H9 (cell line): ENCODE measurements around the gene AKNAD1. TPM values are rescaled to one million over a fixed set of nuclear protein-coding genes. Genes with fewer than 3 reads are reported as not detected.
"Not testable (repeated sequence)": the region's sequence is repeated elsewhere in the genome, so short reads cannot be mapped to it uniquely, and the experiment has no call there.

Experiments
- DNase-seq: peaks from one replicate; pipeline ENCODE4 v3.0.0-alpha.2; 2017
- H2AFZ ChIP-seq: one replicate; pipeline ENCODE4 v1.6.1; 2013; ENCODE audit warnings: mild to moderate bottlenecking, low read length, control low read depth, moderate library complexity
- H2AK5ac ChIP-seq: 2 replicates; pipeline ENCODE4 v1.6.1; 2013; ENCODE audit warnings: low read length, control low read depth, mixed read lengths; ENCODE audit not compliant: insufficient read length
- H2BK120ac ChIP-seq: one replicate; pipeline ENCODE4 v1.6.1; 2013; ENCODE audit warnings: low read depth, mild to moderate bottlenecking, low read length, control low read depth, inconsistent platforms; ENCODE audit not compliant: poor library complexity, severe bottlenecking
- H2BK12ac ChIP-seq: 2 replicates; pipeline ENCODE4 v1.6.1; 2013; ENCODE audit warnings: low read length, control low read depth, mixed read lengths, low read depth; ENCODE audit not compliant: insufficient read length
- H2BK15ac ChIP-seq: 2 replicates; pipeline ENCODE4 v1.6.1; 2013; ENCODE audit warnings: low read depth, low read length, control low read depth
- H2BK20ac ChIP-seq: one replicate; pipeline ENCODE4 v1.6.1; 2013; ENCODE audit warnings: low read depth, mild to moderate bottlenecking, low read length, control low read depth, inconsistent platforms; ENCODE audit not compliant: poor library complexity, severe bottlenecking
- H2BK5ac ChIP-seq: 2 replicates; pipeline ENCODE4 v1.6.1; 2013; ENCODE audit warnings: low read length, control low read depth, mixed read lengths; ENCODE audit not compliant: insufficient read length
- H3K14ac ChIP-seq: 2 replicates; pipeline ENCODE4 v1.6.1; 2013; ENCODE audit warnings: low read length, control low read depth; ENCODE audit not compliant: insufficient read depth
- H3K18ac ChIP-seq: 2 replicates; pipeline ENCODE4 v1.6.1; 2013; ENCODE audit warnings: low read depth, mild to moderate bottlenecking, mixed read lengths, low read length, control low read depth; ENCODE audit not compliant: insufficient read length
- H3K23ac ChIP-seq: 2 replicates; pipeline ENCODE4 v1.6.1; 2013; ENCODE audit warnings: low read length, control low read depth, mixed read lengths, low read depth; ENCODE audit not compliant: insufficient read length
- H3K23me2 ChIP-seq: 2 replicates; pipeline ENCODE4 v1.6.1; 2013; ENCODE audit warnings: low read depth, mild to moderate bottlenecking, mixed read lengths, low read length, control low read depth; ENCODE audit not compliant: insufficient read length, poor library complexity, severe bottlenecking
- H3K27ac ChIP-seq: 2 replicates; pipeline ENCODE4 v1.5.1; 2013; ENCODE audit warnings: low read length, control low read depth, mixed read lengths, low read depth; ENCODE audit not compliant: insufficient read length
- H3K27me3 ChIP-seq: 2 replicates; pipeline ENCODE4 v1.6.1; 2013; ENCODE audit warnings: low read length, control low read depth, inconsistent platforms; ENCODE audit not compliant: insufficient read depth
- H3K4ac ChIP-seq: 2 replicates; pipeline ENCODE4 v1.6.1; 2013; ENCODE audit warnings: low read depth, mild to moderate bottlenecking, control low read depth, inconsistent platforms, low read length, moderate library complexity
- H3K4me1 ChIP-seq: 2 replicates; pipeline ENCODE4 v1.6.1; 2013; ENCODE audit warnings: low read length, control low read depth, inconsistent platforms; ENCODE audit not compliant: insufficient read depth
- H3K4me2 ChIP-seq: 2 replicates; pipeline ENCODE4 v1.6.1; 2013; ENCODE audit warnings: low read length, control low read depth, mixed read lengths; ENCODE audit not compliant: insufficient read length, insufficient read depth
- H3K56ac ChIP-seq: 2 replicates; pipeline ENCODE4 v1.6.1; 2013; ENCODE audit warnings: low read depth, mild to moderate bottlenecking, mixed read lengths, low read length, control low read depth; ENCODE audit not compliant: insufficient read length
- H3K79me1 ChIP-seq: 2 replicates; pipeline ENCODE4 v1.6.1; 2013; ENCODE audit warnings: low read depth, mild to moderate bottlenecking, moderate library complexity, low read length, control low read depth, inconsistent platforms; ENCODE audit not compliant: insufficient read depth, poor library complexity, severe bottlenecking
- H3K79me2 ChIP-seq: 2 replicates; pipeline ENCODE4 v1.6.1; 2013; ENCODE audit warnings: low read length, control low read depth, inconsistent platforms; ENCODE audit not compliant: insufficient read depth
- H3K9ac ChIP-seq: 2 replicates; pipeline ENCODE4 v1.6.1; 2013; ENCODE audit warnings: low read length, control low read depth, mixed read lengths; ENCODE audit not compliant: insufficient read length; ENCODE audit errors: extremely low read depth
- H3K9me3 ChIP-seq: one replicate; pipeline ENCODE4 v1.6.1; 2013; ENCODE audit warnings: low read depth, low read length, inconsistent platforms; ENCODE audit not compliant: control insufficient read depth
- H3T11ph ChIP-seq: one replicate; pipeline ENCODE4 v1.6.1; 2013; ENCODE audit warnings: mild to moderate bottlenecking, low read length, control low read depth, inconsistent platforms
- H4K20me1 ChIP-seq: one replicate; pipeline ENCODE4 v1.6.1; 2013; ENCODE audit not compliant: control insufficient read depth, insufficient read length, insufficient read depth
- H4K5ac ChIP-seq: 2 replicates; pipeline ENCODE4 v1.6.1; 2013; ENCODE audit warnings: low read depth, mild to moderate bottlenecking, mixed read lengths, low read length, control low read depth; ENCODE audit not compliant: insufficient read length
- H4K8ac ChIP-seq: replicated peaks from 2 replicates; pipeline ENCODE4 v1.6.1; 2013; ENCODE audit warnings: low read length, control low read depth, mixed read lengths, low read depth; ENCODE audit not compliant: insufficient read length
- H4K91ac ChIP-seq: 2 replicates; pipeline ENCODE4 v1.6.1; 2013; ENCODE audit warnings: low read depth, mild to moderate bottlenecking, moderate library complexity, mixed read lengths, low read length, control low read depth; ENCODE audit not compliant: insufficient read length
- H3K27ac Mint-ChIP-seq, 3 experiments: 2 replicates in 2 of 3; 3 replicates in 1 of 3; pipeline ENCODE4 v1.8.0; 2020 to 2021; ENCODE audit warnings: mixed read lengths in 3 of 3, mild to moderate bottlenecking in 1 of 3, moderate library complexity in 1 of 3
- H3K27me3 Mint-ChIP-seq: 2 replicates; pipeline ENCODE4 v1.8.0; 2021; ENCODE audit warnings: low read depth, mild to moderate bottlenecking, moderate library complexity, mixed read lengths
- H3K36me3 Mint-ChIP-seq, 3 experiments: 2 replicates in 2 of 3; 3 replicates in 1 of 3; pipeline ENCODE4 v1.8.0; 2020 to 2021; ENCODE audit warnings: low read depth in 3 of 3, mixed read lengths in 3 of 3; ENCODE audit not compliant: insufficient read depth in 1 of 3
- H3K4me1 Mint-ChIP-seq, 2 experiments: 2 replicates each; pipeline ENCODE4 v1.8.0; 2020; ENCODE audit warnings: mixed read lengths in 2 of 2
- H3K4me3 Mint-ChIP-seq, 2 experiments: 2 replicates in 1 of 2; 3 replicates in 1 of 2; pipeline ENCODE4 v1.8.0; 2020 to 2021; ENCODE audit warnings: mild to moderate bottlenecking in 2 of 2, mixed read lengths in 2 of 2, moderate library complexity in 1 of 2
- H3K9me3 Mint-ChIP-seq, 2 experiments: 2 replicates in 1 of 2; 3 replicates in 1 of 2; pipeline ENCODE4 v1.8.0; 2020; ENCODE audit warnings: mild to moderate bottlenecking in 2 of 2, mixed read lengths in 2 of 2, moderate library complexity in 1 of 2
- WGBS: extraction: QIAGEN DNeasy Blood & Tissue Kit; methylation state at CpG from one replicate; pipeline ENCODE4 v1.1.7; 2013; ENCODE audit warnings: missing lambda C conversion rate, low lambda C conversion rate, mixed read lengths; ENCODE audit not compliant: insufficient read length; ENCODE audit errors: extremely low coverage; 5-methylcytosine and 5-hydroxymethylcytosine counted together
- total RNA-seq: library from RNA; stranded (reverse); gene quantifications from 2 replicates; pipeline ENCODE4 v1.2.1, GENCODE V29; 2021
- TF ChIP-seq, protein P1 (sequence below): fragments of 200-600 bp; sonication (generic); conservative IDR thresholded peaks from 3 replicates; pipeline ENCODE4 v1.8.0; 2021; ENCODE audit warnings: antibody characterized with exemption, mild to moderate bottlenecking

The AKNAD1 gene
- total RNA-seq, 1 experiment from 2014 or later = not detected

DNA sequence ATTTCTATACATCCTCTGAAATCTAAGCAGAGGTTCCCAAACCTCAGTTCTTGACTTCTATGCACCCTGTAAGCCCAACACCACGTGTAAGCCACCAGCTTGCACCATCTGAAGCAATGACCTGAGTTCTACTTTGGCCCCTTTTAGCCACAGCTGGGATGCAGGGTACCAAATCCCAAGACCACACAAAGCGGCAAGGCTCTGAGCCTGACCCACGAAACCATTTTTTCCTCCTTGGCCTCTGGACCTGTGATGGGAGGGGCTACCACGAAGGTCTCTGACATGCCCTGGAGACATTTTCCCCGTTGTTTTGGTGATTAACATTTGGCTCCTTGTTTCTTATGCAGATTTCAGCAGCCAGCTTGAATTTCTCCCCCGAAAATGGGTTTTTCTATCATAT is 71.6 kb downstream of the AKNAD1 start:
- Mint-ChIP-seq H3K27me3 (no peaks in the 10 kb centered on the region; the same call in none of the 2 replicates), H3K4me1 (peaks cover 0 to 4% of the 10 kb centered on the region in 2 experiments; a peak in 3 of 4 replicates), H3K9me3 (peaks cover 46 to 49% of the 10 kb centered on the region in 2 experiments), H3K27ac (no peak overlapping the region), H3K36me3 (peaks cover 71 to 94% (median 84%) of the 10 kb centered on the region in 3 experiments), H3K4me3 (no peak overlapping the region)
- DNase-seq = no peak
- Histone ChIP-seq H3K79me2 (no peaks in the 10 kb centered on the region), H3K9me3 (peaks cover 19% of the 10 kb centered on the region), H3K23ac (no peak overlapping the region), H3K27ac (no peak overlapping the region), H2AFZ (no peak overlapping the region), H2BK120ac (no peak overlapping the region), H4K20me1 (no peaks in the 10 kb centered on the region), H3K9ac (no peak overlapping the region), H3K27me3 (no peaks in the 10 kb centered on the region), H4K8ac (no peak overlapping the region), H2BK5ac (no peak overlapping the region), H2BK15ac (no peak overlapping the region), H3K79me1 (no peaks in the 10 kb centered on the region), H2BK12ac (no peak overlapping the region), H3K4me1 (no peaks in the 10 kb centered on the region), H3K18ac (no peak overlapping the region), H4K91ac (no peak overlapping the region), H3K4me2 (no peak overlapping the region), H2AK5ac (no peak overlapping the region), H3T11ph (no peak overlapping the region), H3K23me2 (no peaks in the 10 kb centered on the region), H3K56ac (no peak overlapping the region), H4K5ac (no peak overlapping the region), H3K14ac (no peak overlapping the region), H2BK20ac (no peak overlapping the region), H3K4ac (no peak overlapping the region)
- TF ChIP-seq, protein P1, sequence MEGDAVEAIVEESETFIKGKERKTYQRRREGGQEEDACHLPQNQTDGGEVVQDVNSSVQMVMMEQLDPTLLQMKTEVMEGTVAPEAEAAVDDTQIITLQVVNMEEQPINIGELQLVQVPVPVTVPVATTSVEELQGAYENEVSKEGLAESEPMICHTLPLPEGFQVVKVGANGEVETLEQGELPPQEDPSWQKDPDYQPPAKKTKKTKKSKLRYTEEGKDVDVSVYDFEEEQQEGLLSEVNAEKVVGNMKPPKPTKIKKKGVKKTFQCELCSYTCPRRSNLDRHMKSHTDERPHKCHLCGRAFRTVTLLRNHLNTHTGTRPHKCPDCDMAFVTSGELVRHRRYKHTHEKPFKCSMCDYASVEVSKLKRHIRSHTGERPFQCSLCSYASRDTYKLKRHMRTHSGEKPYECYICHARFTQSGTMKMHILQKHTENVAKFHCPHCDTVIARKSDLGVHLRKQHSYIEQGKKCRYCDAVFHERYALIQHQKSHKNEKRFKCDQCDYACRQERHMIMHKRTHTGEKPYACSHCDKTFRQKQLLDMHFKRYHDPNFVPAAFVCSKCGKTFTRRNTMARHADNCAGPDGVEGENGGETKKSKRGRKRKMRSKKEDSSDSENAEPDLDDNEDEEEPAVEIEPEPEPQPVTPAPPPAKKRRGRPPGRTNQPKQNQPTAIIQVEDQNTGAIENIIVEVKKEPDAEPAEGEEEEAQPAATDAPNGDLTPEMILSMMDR = no peak
- no CpG with 5 or more reads among the region's 6 CpGs for WGBS

DNA sequence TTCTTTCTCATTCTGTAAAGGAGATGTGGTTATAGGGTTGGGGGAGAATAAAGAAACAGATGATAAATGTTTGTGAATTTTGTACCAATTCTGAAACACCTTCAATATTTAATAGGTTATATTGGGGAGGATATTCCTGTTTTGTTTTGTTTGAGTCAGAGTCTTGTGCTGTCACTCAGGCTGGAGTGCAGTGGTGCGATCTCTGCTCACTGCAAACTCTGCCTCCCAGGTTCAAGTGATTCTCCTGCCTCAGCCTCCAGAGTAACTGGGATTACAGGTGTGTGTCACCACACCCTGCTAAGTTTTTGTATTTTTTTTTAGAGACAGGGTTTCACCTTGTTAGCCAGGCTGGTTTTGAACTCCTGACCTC is 75.3 kb downstream of the AKNAD1 start:
- H3K4me1 Mint-ChIP-seq, H3K27me3 Mint-ChIP-seq, H3K4ac ChIP-seq, H3K79me2 ChIP-seq, H3K9ac ChIP-seq, H2BK12ac ChIP-seq, H4K8ac ChIP-seq, DNase-seq, H4K5ac ChIP-seq, H3K27me3 ChIP-seq, H3K27ac Mint-ChIP-seq, H3K56ac ChIP-seq, H3K4me1 ChIP-seq, H3K4me3 Mint-ChIP-seq, H2BK120ac ChIP-seq, H2BK20ac ChIP-seq, H2BK5ac ChIP-seq, H3K14ac ChIP-seq, H3K18ac ChIP-seq, H3K23ac ChIP-seq, H4K20me1 ChIP-seq, H3K23me2 ChIP-seq, H3T11ph ChIP-seq, H3K4me2 ChIP-seq, H2BK15ac ChIP-seq, H3K79me1 ChIP-seq, H2AFZ ChIP-seq, H4K91ac ChIP-seq, H3K27ac ChIP-seq, H2AK5ac ChIP-seq: not testable (repeated sequence)
- no CpG with 5 or more reads among the region's 1 CpG for WGBS
- Mint-ChIP-seq H3K9me3 (peaks cover 33 to 34% of the 10 kb centered on the region in 2 experiments), H3K36me3 (peaks cover 52 to 71% (median 62%) of the 10 kb centered on the region in 3 experiments)
- peaks cover 19% of the 10 kb centered on the region for H3K9me3 ChIP-seq
